ENCODE measurements around the gene FAM81B.
"Not testable (repeated sequence)": the region's sequence is repeated elsewhere in the genome, so short reads cannot be mapped to it uniquely, and the experiment has no call there.

FAM81B gene

DNA sequence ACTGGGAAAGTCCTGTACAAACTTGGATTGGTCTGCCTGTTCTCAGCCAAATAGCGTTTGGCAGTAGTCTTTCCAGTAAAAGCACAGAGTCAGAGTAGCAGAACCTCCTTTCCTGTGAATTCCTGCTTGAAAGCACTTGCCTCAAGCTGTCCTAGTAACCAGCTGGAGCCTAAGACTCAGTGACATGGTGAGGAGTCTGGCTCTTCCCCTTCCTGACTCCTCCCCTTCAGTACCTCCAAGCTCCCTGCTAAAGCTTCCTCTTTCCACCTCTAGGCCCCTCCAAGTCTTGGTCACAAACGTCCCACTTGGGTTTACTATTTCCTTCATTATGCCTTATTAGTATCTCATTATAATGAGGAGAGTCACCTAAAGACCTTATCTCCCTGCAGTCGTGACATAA lies 21.4 kb upstream of the FAM81B start:
- Histone ChIP-seq H3K36me3 (ENCODE audit: control insufficient read depth in 5 of 5, insufficient read depth in 5 of 5, low read length in 5 of 5) (no peaks in the 10 kb centered on the region), H3K9me3 (ENCODE audit: control insufficient read depth in 5 of 5, low read length in 5 of 5) (peaks cover 0 to 5% (median 0%) of the 10 kb centered on the region in 5 donors), H3K4me3 (ENCODE audit: low read depth in 1 of 5, low read length in 5 of 5) (no peak overlapping the region), H3K27me3 (ENCODE audit: control insufficient read depth in 5 of 5, insufficient read depth in 4 of 5, low read length in 5 of 5) (no peaks in the 10 kb centered on the region), H3K27ac (ENCODE audit: low read depth, low read length) (no peak overlapping the region), H3K4me1 (ENCODE audit: control insufficient read depth in 5 of 5, insufficient read depth in 5 of 5, low read length in 5 of 5) (no peaks in the 10 kb centered on the region), H3K9ac (ENCODE audit: low read length in 5 of 5) (no peak overlapping the region)

DNA sequence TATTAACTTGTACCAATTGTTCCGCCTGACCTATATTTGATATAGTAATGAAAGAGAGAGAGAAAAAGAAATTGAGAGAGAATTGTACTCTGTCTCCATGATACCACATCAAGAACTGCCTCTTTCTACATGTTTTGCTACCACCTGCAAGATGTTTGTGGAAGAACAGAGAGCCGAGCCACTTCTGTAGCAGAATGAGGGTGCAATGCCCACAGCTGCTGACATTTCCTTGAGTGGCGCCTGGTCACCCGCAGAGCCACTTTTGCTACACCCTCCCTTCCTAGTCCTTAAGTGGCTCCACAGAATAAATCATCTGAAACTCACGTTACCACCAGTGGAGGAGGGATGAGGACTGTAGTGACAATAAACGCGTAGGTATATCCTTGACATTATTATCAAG lies 17.1 kb upstream of the FAM81B start:
- no peak overlapping the region for H3K9ac ChIP-seq (ENCODE audit: low read length in 5 of 5)
- H3K4me3 ChIP-seq (ENCODE audit: low read depth in 1 of 5, low read length in 5 of 5): no peak overlapping the region
- H3K27ac ChIP-seq (ENCODE audit: low read depth, low read length): no peak overlapping the region

DNA sequence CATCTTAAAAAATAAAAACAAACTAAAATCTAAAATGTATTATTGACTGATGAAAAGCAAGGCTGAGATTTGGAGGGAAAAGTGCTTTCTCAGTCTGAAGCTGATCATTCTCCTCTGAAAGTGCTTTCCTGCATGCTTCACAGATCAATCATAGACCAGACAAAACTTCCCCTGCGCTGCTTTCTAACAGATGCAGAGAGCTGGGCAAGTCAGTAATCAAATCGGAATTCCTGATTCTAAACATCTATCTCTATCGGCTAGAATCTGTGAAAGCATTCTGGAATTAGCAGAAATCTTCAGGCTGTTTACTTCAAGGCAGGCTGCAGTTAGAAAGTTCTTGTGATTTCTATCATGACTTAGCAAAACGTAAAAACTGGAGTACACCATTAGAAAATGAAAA lies 15.6 kb upstream of the FAM81B start:
- H3K36me3 ChIP-seq (ENCODE audit: control insufficient read depth in 5 of 5, insufficient read depth in 5 of 5, low read length in 5 of 5): no peaks in the 10 kb centered on the region
- H3K4me3 ChIP-seq (ENCODE audit: low read depth in 1 of 5, low read length in 5 of 5): no peak overlapping the region
- H3K27me3 ChIP-seq (ENCODE audit: control insufficient read depth in 5 of 5, insufficient read depth in 4 of 5, low read length in 5 of 5): no peaks in the 10 kb centered on the region
- no peaks in the 10 kb centered on the region for H3K4me1 ChIP-seq (ENCODE audit: control insufficient read depth in 5 of 5, insufficient read depth in 5 of 5, low read length in 5 of 5)
- no peak overlapping the region for H3K27ac ChIP-seq (ENCODE audit: low read depth, low read length)
- H3K9ac ChIP-seq (ENCODE audit: low read length in 5 of 5): no peak overlapping the region
- H3K9me3 ChIP-seq (ENCODE audit: control insufficient read depth in 5 of 5, low read length in 5 of 5): peaks cover 0 to 4% (median 0%) of the 10 kb centered on the region in 5 donors

More for the DNA sequence above, 17.1 kb upstream of the FAM81B start:
- Histone ChIP-seq H3K9me3 (ENCODE audit: control insufficient read depth in 5 of 5, low read length in 5 of 5) (no peaks in the 10 kb centered on the region), H3K27me3 (ENCODE audit: control insufficient read depth in 5 of 5, insufficient read depth in 4 of 5, low read length in 5 of 5) (no peaks in the 10 kb centered on the region), H3K36me3 (ENCODE audit: control insufficient read depth in 5 of 5, insufficient read depth in 5 of 5, low read length in 5 of 5) (no peaks in the 10 kb centered on the region), H3K4me1 (ENCODE audit: control insufficient read depth in 5 of 5, insufficient read depth in 5 of 5, low read length in 5 of 5) (no peaks in the 10 kb centered on the region)

DNA sequence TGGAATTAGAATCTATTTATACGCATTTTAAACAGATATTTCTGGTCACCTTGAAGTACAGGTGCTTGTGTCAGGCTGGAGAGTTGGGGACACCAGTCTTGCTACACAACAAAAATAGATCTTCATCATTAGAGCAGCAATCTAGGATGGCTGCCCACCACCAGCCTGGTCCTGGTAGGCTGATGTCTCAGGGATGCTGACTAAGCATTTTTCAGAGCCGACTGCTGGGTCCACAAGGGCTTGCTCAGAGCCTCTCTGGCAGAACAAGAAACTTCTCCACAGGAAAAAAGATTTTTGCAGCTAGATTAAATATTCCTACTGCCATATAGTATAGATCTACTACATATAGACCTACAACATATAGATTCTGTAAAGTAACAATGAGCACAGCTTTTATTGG lies 12.0 kb upstream of the FAM81B start:
- Histone ChIP-seq H3K9ac (ENCODE audit: low read length in 5 of 5) (no peak overlapping the region), H3K27me3 (ENCODE audit: control insufficient read depth in 5 of 5, insufficient read depth in 4 of 5, low read length in 5 of 5) (no peaks in the 10 kb centered on the region), H3K4me1 (ENCODE audit: control insufficient read depth in 5 of 5, insufficient read depth in 5 of 5, low read length in 5 of 5) (no peaks in the 10 kb centered on the region), H3K27ac (ENCODE audit: low read depth, low read length) (no peak overlapping the region), H3K36me3 (ENCODE audit: control insufficient read depth in 5 of 5, insufficient read depth in 5 of 5, low read length in 5 of 5) (no peaks in the 10 kb centered on the region), H3K9me3 (ENCODE audit: control insufficient read depth in 5 of 5, low read length in 5 of 5) (peaks cover 0 to 4% (median 0%) of the 10 kb centered on the region in 5 donors), H3K4me3 (ENCODE audit: low read depth in 1 of 5, low read length in 5 of 5) (no peak overlapping the region)

- Histone ChIP-seq H3K9me3 (ENCODE audit: control insufficient read depth in 5 of 5, low read length in 5 of 5) (peaks cover 0 to 4% (median 0%) of the 10 kb centered on the region in 5 donors), H3K4me1 (ENCODE audit: control insufficient read depth in 5 of 5, insufficient read depth in 5 of 5, low read length in 5 of 5) (no peaks in the 10 kb centered on the region), H3K36me3 (ENCODE audit: control insufficient read depth in 5 of 5, insufficient read depth in 5 of 5, low read length in 5 of 5) (no peaks in the 10 kb centered on the region), H3K9ac (ENCODE audit: low read length in 5 of 5) (no peak overlapping the region), H3K4me3 (ENCODE audit: low read depth in 1 of 5, low read length in 5 of 5) (no peak overlapping the region), H3K27ac (ENCODE audit: low read depth, low read length) (no peak overlapping the region), H3K27me3 (ENCODE audit: control insufficient read depth in 5 of 5, insufficient read depth in 4 of 5, low read length in 5 of 5) (no peaks in the 10 kb centered on the region)
These were observed 11.0 kb upstream of the FAM81B start for GRCh38 chr5:95380103-95380628.

- Histone ChIP-seq H3K9ac (ENCODE audit: low read length in 5 of 5) (no peak overlapping the region), H3K36me3 (ENCODE audit: control insufficient read depth in 5 of 5, insufficient read depth in 5 of 5, low read length in 5 of 5) (no peaks in the 10 kb centered on the region), H3K9me3 (ENCODE audit: control insufficient read depth in 5 of 5, low read length in 5 of 5) (peaks cover 0 to 4% (median 0%) of the 10 kb centered on the region in 5 donors), H3K4me1 (ENCODE audit: control insufficient read depth in 5 of 5, insufficient read depth in 5 of 5, low read length in 5 of 5) (no peaks in the 10 kb centered on the region), H3K27me3 (ENCODE audit: control insufficient read depth in 5 of 5, insufficient read depth in 4 of 5, low read length in 5 of 5) (no peaks in the 10 kb centered on the region), H3K27ac (ENCODE audit: low read depth, low read length) (no peak overlapping the region), H3K4me3 (ENCODE audit: low read depth in 1 of 5, low read length in 5 of 5) (no peak overlapping the region)
These were observed 8.4 kb upstream of the FAM81B start for GRCh38 chr5:95382801-95383200.

DNA sequence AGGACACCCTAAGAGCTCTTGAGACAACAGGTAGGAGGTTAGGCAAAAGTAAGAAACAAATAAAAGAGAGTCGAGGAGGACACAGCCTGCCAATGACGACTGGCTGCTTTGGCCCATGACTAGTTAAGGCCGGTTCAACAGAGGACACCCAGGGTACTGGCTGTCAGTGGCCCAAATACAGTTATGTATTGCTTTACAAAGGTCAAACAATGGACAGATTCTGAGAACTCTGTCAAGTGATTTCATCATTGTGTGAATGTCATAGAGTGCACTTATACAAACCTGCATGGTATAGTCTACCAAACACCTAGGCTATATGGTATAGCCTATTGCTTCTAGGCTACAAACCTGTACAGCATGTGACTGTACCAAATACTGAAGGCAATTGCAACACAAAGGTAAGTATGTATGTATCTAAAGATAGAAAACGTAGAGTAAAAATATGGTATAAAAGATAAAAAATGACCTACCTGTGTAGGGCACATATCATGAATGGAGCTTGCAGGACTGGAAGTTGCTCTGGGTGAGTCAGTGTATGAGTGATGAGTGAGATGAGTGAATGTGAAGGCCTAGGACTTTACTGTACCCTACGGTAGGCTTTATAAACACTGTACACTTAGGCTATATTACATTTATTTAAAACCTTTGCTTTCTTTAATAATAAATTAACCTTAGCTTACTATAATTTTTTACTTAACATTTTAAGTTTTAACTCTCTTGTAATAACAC lies 6.5 kb upstream of the FAM81B start:
- no peaks in the 10 kb centered on the region for H3K4me1 ChIP-seq (ENCODE audit: control insufficient read depth in 5 of 5, insufficient read depth in 5 of 5, low read length in 5 of 5)
- H3K9me3 ChIP-seq (ENCODE audit: control insufficient read depth in 5 of 5, low read length in 5 of 5): peaks cover 0 to 4% (median 0%) of the 10 kb centered on the region in 5 donors
- no peak overlapping the region for H3K9ac ChIP-seq (ENCODE audit: low read length in 5 of 5)
- H3K36me3 ChIP-seq (ENCODE audit: control insufficient read depth in 5 of 5, insufficient read depth in 5 of 5, low read length in 5 of 5): no peaks in the 10 kb centered on the region
- H3K27ac ChIP-seq (ENCODE audit: low read depth, low read length): no peak overlapping the region
- H3K27me3 ChIP-seq (ENCODE audit: control insufficient read depth in 5 of 5, insufficient read depth in 4 of 5, low read length in 5 of 5): no peaks in the 10 kb centered on the region
- H3K4me3 ChIP-seq (ENCODE audit: low read depth in 1 of 5, low read length in 5 of 5): no peak overlapping the region

- no peak overlapping the region for H3K27ac ChIP-seq (ENCODE audit: low read depth, low read length)
- no peaks in the 10 kb centered on the region for H3K27me3 ChIP-seq (ENCODE audit: control insufficient read depth in 5 of 5, insufficient read depth in 4 of 5, low read length in 5 of 5)
- H3K36me3 ChIP-seq (ENCODE audit: control insufficient read depth in 5 of 5, insufficient read depth in 5 of 5, low read length in 5 of 5): no peaks in the 10 kb centered on the region
- no peaks in the 10 kb centered on the region for H3K4me1 ChIP-seq (ENCODE audit: control insufficient read depth in 5 of 5, insufficient read depth in 5 of 5, low read length in 5 of 5)
- H3K9me3 ChIP-seq (ENCODE audit: control insufficient read depth in 5 of 5, low read length in 5 of 5): peaks cover 0 to under 1% (median 0%) of the 10 kb centered on the region in 5 donors
- no peak overlapping the region for H3K9ac ChIP-seq (ENCODE audit: low read length in 5 of 5)
- H3K4me3 ChIP-seq (ENCODE audit: low read depth in 1 of 5, low read length in 5 of 5): no peak overlapping the region
These were observed 5.8 kb upstream of the FAM81B start for GRCh38 chr5:95385334-95385733.

DNA sequence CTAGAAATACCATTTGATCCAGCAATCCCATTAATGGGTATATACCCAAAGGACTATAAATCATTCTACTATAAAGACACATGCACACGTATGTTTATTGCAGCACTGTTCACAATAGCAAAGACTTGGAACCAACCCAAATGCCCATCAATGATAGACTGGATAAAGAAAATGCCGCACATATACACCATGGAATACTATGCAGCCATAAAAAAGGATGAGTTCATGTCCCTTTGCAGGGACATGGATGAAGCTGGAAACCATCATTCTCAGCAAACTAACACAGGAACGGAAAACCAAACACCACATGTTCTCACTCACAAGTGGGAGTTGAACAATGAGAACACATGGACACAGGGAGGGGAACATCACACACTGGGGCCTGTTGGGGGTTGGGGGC lies 799 bp downstream of the FAM81B start:
- H3K9me3 ChIP-seq (ENCODE audit: control insufficient read depth in 5 of 5, low read length in 5 of 5); H3K9ac ChIP-seq (ENCODE audit: low read length in 5 of 5); H3K4me1 ChIP-seq (ENCODE audit: control insufficient read depth in 5 of 5, insufficient read depth in 5 of 5, low read length in 5 of 5); H3K36me3 ChIP-seq (ENCODE audit: control insufficient read depth in 5 of 5, insufficient read depth in 5 of 5, low read length in 5 of 5); H3K27me3 ChIP-seq (ENCODE audit: control insufficient read depth in 5 of 5, insufficient read depth in 4 of 5, low read length in 5 of 5); H3K4me3 ChIP-seq (ENCODE audit: low read depth in 1 of 5, low read length in 5 of 5); H3K27ac ChIP-seq (ENCODE audit: low read depth, low read length): not testable (repeated sequence)

DNA sequence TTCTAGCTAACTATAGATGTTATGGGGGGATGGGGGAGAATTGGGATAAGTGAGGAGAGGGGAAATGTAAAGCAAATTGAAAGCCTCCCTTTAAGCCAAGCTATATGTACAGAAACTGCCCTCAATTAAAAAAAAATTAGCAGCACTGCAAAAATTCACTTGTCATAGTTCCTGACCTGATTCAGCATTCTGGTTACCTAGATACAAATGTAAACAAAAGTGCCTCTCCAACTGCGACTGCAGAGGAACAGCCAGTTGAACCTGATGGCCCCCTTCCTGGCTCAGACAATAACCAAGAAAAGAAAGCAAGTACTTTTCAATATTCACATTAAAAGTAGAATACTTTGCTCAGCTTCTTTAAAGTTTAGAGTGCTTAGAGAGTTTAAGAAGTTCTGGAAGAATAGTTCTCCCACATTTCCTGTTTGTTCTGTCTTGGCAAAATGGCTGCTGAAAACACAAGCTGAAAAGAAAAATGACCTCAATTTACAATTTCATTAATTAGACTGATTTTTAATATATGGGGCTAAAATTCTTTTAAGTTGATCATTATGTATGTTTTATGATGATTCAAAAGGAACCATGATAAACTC lies 1.5 kb downstream of the FAM81B start:
- Histone ChIP-seq H3K4me1 (ENCODE audit: control insufficient read depth in 5 of 5, insufficient read depth in 5 of 5, low read length in 5 of 5) (no peaks in the 10 kb centered on the region), H3K9me3 (ENCODE audit: control insufficient read depth in 5 of 5, low read length in 5 of 5) (no peaks in the 10 kb centered on the region), H3K9ac (ENCODE audit: low read length in 5 of 5) (no peak overlapping the region), H3K4me3 (ENCODE audit: low read depth in 1 of 5, low read length in 5 of 5) (no peak overlapping the region), H3K27me3 (ENCODE audit: control insufficient read depth in 5 of 5, insufficient read depth in 4 of 5, low read length in 5 of 5) (no peaks in the 10 kb centered on the region), H3K27ac (ENCODE audit: low read depth, low read length) (no peak overlapping the region), H3K36me3 (ENCODE audit: control insufficient read depth in 5 of 5, insufficient read depth in 5 of 5, low read length in 5 of 5) (no peaks in the 10 kb centered on the region)
